ENCODE data around the gene SPDYE17.
"Not testable (repeated sequence)": the region's sequence is repeated elsewhere in the genome, so short reads cannot be mapped to it uniquely, and the experiment has no call there.

DNA sequence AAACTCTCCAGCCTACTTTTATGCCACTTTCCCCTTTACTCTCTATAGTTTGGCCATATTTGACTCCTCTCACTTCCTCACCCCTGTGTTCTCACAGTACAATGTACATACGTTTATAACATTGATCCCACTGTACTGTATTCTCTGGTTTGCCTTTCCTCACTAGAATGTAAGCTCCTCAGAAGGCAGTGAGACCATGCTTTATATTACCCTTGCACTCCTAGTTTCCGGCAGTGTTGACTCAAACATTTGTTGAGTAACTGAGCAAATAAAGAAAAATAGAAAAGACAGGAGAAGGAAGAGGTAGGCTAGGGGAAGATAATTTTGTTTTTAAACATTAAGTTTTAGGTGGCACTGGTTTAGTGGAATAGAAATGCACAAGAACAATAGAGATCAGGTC, 48.1 kb upstream of the SPDYE17 start:
- TF ChIP-seq, protein P1, sequence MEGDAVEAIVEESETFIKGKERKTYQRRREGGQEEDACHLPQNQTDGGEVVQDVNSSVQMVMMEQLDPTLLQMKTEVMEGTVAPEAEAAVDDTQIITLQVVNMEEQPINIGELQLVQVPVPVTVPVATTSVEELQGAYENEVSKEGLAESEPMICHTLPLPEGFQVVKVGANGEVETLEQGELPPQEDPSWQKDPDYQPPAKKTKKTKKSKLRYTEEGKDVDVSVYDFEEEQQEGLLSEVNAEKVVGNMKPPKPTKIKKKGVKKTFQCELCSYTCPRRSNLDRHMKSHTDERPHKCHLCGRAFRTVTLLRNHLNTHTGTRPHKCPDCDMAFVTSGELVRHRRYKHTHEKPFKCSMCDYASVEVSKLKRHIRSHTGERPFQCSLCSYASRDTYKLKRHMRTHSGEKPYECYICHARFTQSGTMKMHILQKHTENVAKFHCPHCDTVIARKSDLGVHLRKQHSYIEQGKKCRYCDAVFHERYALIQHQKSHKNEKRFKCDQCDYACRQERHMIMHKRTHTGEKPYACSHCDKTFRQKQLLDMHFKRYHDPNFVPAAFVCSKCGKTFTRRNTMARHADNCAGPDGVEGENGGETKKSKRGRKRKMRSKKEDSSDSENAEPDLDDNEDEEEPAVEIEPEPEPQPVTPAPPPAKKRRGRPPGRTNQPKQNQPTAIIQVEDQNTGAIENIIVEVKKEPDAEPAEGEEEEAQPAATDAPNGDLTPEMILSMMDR (IDR thresholded peaks at IDR 0.05), result not testable (repeated sequence)
- TF ChIP-seq TAF1 (IDR thresholded peaks at IDR 0.05; ENCODE audit: borderline replicate concordance, low read depth, low read length); GABPA (IDR thresholded peaks at IDR 0.05; ENCODE audit: low read depth); RAD21 (IDR thresholded peaks at IDR 0.05; ENCODE audit: low read length); EZH2phosphoT487 (IDR thresholded peaks at IDR 0.05; ENCODE audit: borderline replicate concordance, low read depth); JUND (IDR thresholded peaks at IDR 0.05); GATA2 (CRISPR knock-in tag; IDR thresholded peaks at IDR 0.05); EP300 (IDR thresholded peaks at IDR 0.05; ENCODE audit: borderline replicate concordance in 1 of 2, low read depth in 1 of 2, low read length in 1 of 2); MXI1 (IDR thresholded peaks at IDR 0.05; ENCODE audit: low read depth, low read length): not testable (repeated sequence)
- TF ChIP-seq, protein P2, sequence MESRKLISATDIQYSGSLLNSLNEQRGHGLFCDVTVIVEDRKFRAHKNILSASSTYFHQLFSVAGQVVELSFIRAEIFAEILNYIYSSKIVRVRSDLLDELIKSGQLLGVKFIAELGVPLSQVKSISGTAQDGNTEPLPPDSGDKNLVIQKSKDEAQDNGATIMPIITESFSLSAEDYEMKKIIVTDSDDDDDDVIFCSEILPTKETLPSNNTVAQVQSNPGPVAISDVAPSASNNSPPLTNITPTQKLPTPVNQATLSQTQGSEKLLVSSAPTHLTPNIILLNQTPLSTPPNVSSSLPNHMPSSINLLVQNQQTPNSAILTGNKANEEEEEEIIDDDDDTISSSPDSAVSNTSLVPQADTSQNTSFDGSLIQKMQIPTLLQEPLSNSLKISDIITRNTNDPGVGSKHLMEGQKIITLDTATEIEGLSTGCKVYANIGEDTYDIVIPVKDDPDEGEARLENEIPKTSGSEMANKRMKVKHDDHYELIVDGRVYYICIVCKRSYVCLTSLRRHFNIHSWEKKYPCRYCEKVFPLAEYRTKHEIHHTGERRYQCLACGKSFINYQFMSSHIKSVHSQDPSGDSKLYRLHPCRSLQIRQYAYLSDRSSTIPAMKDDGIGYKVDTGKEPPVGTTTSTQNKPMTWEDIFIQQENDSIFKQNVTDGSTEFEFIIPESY (IDR thresholded peaks at IDR 0.05; ENCODE audit: borderline replicate concordance, low read depth), result not testable (repeated sequence)
- TF ChIP-seq, protein P3, sequence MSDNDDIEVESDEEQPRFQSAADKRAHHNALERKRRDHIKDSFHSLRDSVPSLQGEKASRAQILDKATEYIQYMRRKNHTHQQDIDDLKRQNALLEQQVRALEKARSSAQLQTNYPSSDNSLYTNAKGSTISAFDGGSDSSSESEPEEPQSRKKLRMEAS (IDR thresholded peaks at IDR 0.05; ENCODE audit: low read depth), result not testable (repeated sequence)
